ENCODE measurements around the gene GRIA4. TPM values are rescaled to one million over a fixed set of nuclear protein-coding genes. Genes with fewer than 3 reads are reported as not detected.

GRIA4 gene
- total RNA-seq, 2 donors from 2014 or later: 1.2 TPM; not detected in 1

DNA sequence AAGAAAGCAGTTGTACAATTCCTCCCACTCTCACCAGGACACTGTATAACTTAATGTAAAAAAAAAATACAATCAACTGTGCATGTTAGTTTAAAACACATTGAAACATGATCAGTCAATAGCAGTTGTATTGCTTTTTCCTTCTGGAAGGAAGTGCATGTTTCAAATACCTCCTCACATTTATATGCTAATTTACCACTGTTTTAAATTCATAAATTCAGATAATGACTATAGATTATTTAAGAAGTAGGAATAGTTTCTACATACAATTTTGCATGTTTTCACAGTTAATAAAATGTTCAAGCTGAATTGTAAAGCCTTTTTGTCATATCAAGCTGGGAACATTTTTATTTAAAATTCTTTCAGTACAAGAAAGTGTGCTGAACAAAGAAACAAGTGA lies 3.3 kb downstream of the GRIA4 start:
- no peak for ATAC-seq (ENCODE audit: insufficient number of reproducible peaks, low FRiP score, low read depth)
- Histone ChIP-seq H3K36me3 (no peaks in the 10 kb centered on the region), H3K4me1 (ENCODE audit: control insufficient read depth in 1 of 2, low read depth in 2 of 2) (peaks cover 9 to 18% of the 10 kb centered on the region in 2 donors), H3K27ac (no peak overlapping the region), H3K9me3 (no peaks in the 10 kb centered on the region), H3K4me3 (no peak overlapping the region), H3K27me3 (replicated peaks; ENCODE audit: insufficient read depth) (no peaks in the 10 kb centered on the region)
- TF ChIP-seq CTCF (IDR thresholded peaks at IDR 0.05): no peak
- DNase-seq (ENCODE audit: low spot score): no peak

- Histone ChIP-seq H3K27ac (no peak overlapping the region), H3K4me3 (no peak overlapping the region), H3K9me3 (no peaks in the 10 kb centered on the region), H3K36me3 (no peaks in the 10 kb centered on the region), H3K4me1 (ENCODE audit: control insufficient read depth in 1 of 2, low read depth in 2 of 2) (no peaks in the 10 kb centered on the region), H3K27me3 (replicated peaks; ENCODE audit: insufficient read depth) (no peaks in the 10 kb centered on the region)
- DNase-seq (ENCODE audit: low spot score) (no peak), ATAC-seq (ENCODE audit: insufficient number of reproducible peaks, low FRiP score, low read depth) (no peak)
- TF ChIP-seq CTCF (IDR thresholded peaks at IDR 0.05): no peak
Measured at GRCh38 chr11:105618343-105618955, 8.6 kb downstream of the GRIA4 start.

DNA sequence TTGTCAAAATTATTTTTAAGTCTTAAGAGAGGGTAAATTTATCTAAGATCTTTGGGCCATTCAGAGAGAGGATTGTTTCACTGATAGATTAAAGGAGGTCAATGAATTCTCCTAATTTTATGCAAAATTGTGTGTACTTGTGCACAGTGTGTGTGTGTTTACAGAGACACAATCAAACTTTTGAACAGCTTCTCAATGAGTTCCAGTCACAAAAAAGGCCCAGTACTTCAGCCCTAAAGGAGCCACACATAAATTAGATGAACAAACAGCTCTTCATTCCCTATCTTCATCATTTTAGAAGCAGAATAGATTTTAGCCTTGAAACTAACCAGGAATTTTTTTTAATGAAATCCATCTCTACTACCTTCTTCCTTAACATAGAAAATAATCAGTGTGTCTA lies 9.7 kb downstream of the GRIA4 start:
- no peak for TF ChIP-seq CTCF (IDR thresholded peaks at IDR 0.05)
- ATAC-seq (ENCODE audit: insufficient number of reproducible peaks, low FRiP score, low read depth) (no peak), DNase-seq (ENCODE audit: low spot score) (no peak)
- H3K4me1 ChIP-seq (ENCODE audit: control insufficient read depth in 1 of 2, low read depth in 2 of 2): no peaks in the 10 kb centered on the region
- H3K4me3 ChIP-seq: no peak overlapping the region
- no peaks in the 10 kb centered on the region for H3K27me3 ChIP-seq (replicated peaks; ENCODE audit: insufficient read depth)
- no peak overlapping the region for H3K27ac ChIP-seq
- no peaks in the 10 kb centered on the region for H3K9me3 ChIP-seq
- H3K36me3 ChIP-seq: no peaks in the 10 kb centered on the region

DNA sequence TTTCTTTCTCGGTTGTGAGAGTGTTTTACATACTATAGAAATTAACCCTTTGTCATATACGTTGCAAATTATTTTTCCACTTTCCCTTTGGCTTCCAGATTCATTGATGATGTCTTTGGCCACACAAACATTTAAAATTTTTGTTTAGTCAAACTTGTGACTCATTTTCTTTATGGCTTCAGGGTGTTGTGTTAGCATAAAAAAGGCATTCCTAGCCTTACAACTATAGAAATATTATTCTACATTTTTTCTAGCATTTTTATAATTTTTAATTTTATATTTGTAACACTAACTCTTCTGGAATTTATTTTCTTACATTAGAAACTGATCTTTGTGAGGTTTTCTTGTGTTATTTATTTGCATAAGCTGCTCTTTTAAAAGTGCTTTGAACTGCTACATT lies 12.1 kb downstream of the GRIA4 start:
- H3K36me3 ChIP-seq: no peaks in the 10 kb centered on the region
- H3K27me3 ChIP-seq (replicated peaks; ENCODE audit: insufficient read depth): no peaks in the 10 kb centered on the region
- no peak overlapping the region for H3K4me3 ChIP-seq
- H3K9me3 ChIP-seq: no peaks in the 10 kb centered on the region
- no peak for TF ChIP-seq CTCF (IDR thresholded peaks at IDR 0.05)
- no peaks in the 10 kb centered on the region for H3K4me1 ChIP-seq (ENCODE audit: control insufficient read depth in 1 of 2, low read depth in 2 of 2)
- H3K27ac ChIP-seq: no peak overlapping the region
- ATAC-seq (ENCODE audit: insufficient number of reproducible peaks, low FRiP score, low read depth) (no peak), DNase-seq (ENCODE audit: low spot score) (no peak)

- H3K27ac ChIP-seq: no peak overlapping the region
- H3K27me3 ChIP-seq (replicated peaks; ENCODE audit: insufficient read depth): no peaks in the 10 kb centered on the region
- ATAC-seq (ENCODE audit: insufficient number of reproducible peaks, low FRiP score, low read depth): no peak
- no peak for DNase-seq (ENCODE audit: low spot score)
- no peak overlapping the region for H3K4me3 ChIP-seq
- no peaks in the 10 kb centered on the region for H3K36me3 ChIP-seq
- H3K4me1 ChIP-seq (ENCODE audit: control insufficient read depth in 1 of 2, low read depth in 2 of 2): no peaks in the 10 kb centered on the region
- no peak for TF ChIP-seq CTCF (IDR thresholded peaks at IDR 0.05)
- no peaks in the 10 kb centered on the region for H3K9me3 ChIP-seq
Measured at GRCh38 chr11:105632316-105632715, 22.4 kb downstream of the GRIA4 start.
